Effector memory CD8-positive, alpha-beta T cell (primary cell): Measurements from ENCODE around the gene ZCCHC13.
"Not testable (repeated sequence)": the region's sequence is repeated elsewhere in the genome, so short reads cannot be mapped to it uniquely, and the experiment has no call there.

Experiments
- ATAC-seq: fragments of 150-1000 bp; cut with Tn5 transposase; replicated peaks from 2 replicates; pipeline ENCODE4 v1.10.0; 2021; ENCODE audit warnings: mild to moderate bottlenecking, moderate library complexity
- DNase-seq, 3 experiments: peaks; one replicate each; pipeline ENCODE4 v3.0.0; 2021
- H3K27ac Mint-ChIP-seq, 2 donors: one replicate each; pipeline ENCODE4 v1.8.0; 2022; ENCODE audit warnings: mild to moderate bottlenecking in 2 of 2, mixed read lengths in 2 of 2, moderate library complexity in 2 of 2
- H3K27me3 Mint-ChIP-seq, 2 donors: one replicate each; pipeline ENCODE4 v1.8.0; 2022; ENCODE audit warnings: mixed read lengths in 2 of 2
- H3K36me3 Mint-ChIP-seq: one replicate; pipeline ENCODE4 v1.8.0; 2022; ENCODE audit warnings: mild to moderate bottlenecking, moderate library complexity, mixed read lengths; ENCODE audit not compliant: insufficient read depth
- H3K4me1 Mint-ChIP-seq, 2 donors: one replicate each; pipeline ENCODE4 v1.8.0; 2022; ENCODE audit warnings: low read depth in 2 of 2, mixed read lengths in 2 of 2
- H3K4me3 Mint-ChIP-seq, 2 donors: one replicate each; pipeline ENCODE4 v1.8.0; 2022; ENCODE audit warnings: mild to moderate bottlenecking in 2 of 2, mixed read lengths in 2 of 2, moderate library complexity in 2 of 2
- H3K9me3 Mint-ChIP-seq, 2 donors: one replicate each; pipeline ENCODE4 v1.8.0; 2022; ENCODE audit warnings: mixed read lengths in 2 of 2
- total RNA-seq, 9 experiments: gene quantifications; one replicate each; lab custom pipeline; 2026; lab: John Stamatoyannopoulos, UW

ZCCHC13 gene
- 0 reads per million in 9 experiments for total RNA-seq

DNA sequence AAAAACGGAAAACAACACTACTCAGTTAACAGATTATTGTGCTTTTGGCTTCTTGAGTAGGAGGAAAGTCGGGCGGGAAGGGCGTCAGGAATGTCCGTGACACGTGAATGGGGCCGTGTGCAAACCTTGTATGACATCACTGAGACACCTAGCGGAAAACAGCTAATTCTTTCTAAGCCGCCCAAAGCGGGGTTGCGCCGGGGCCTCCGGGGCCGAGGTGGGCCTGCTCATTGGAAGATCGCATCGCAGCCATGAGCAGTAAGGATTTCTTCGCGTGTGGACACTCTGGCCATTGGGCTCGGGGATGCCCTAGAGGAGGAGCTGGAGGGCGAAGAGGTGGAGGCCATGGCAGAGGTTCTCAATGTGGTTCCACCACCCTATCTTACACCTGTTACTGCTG is at the start of gene ZCCHC13:
TSS of gene ZCCHC13 (plus strand) at position 165 of the 400 bp plus-strand sequence. CDS start at position 252, 87 bp downstream.
- Mint-ChIP-seq H3K27me3 (no peaks in the 10 kb centered on the region), H3K4me1 (no peaks in the 10 kb centered on the region), H3K27ac (no peak within 1 kb of the TSS), H3K36me3 (no peaks in the 10 kb centered on the region), H3K9me3 (no peaks in the 10 kb centered on the region), H3K4me3 (no peak within 1 kb of the TSS)
- DNase-seq (no peak), ATAC-seq (no peak)

DNA sequence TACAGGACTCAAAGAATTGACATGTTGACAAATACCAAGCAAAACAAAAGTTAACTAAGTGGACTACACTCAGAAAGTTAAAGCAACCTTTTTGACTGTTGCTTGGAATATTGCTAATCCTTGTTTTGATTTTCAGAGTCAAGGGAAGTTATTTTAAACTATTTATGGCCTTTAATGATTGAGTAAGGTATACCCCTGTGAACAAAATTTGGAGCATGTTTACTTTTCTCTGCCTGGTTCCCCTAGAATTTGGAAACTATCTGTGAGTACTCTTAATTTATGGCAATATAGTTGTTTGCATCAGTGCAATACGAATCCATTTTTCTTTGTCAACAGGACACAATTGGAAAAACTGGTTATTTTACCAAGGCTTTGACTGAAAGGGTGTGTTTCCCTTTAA is 45.9 kb upstream of the ZCCHC13 start:
- H3K4me1 Mint-ChIP-seq, H3K27me3 Mint-ChIP-seq, H3K9me3 Mint-ChIP-seq, DNase-seq, ATAC-seq, H3K27ac Mint-ChIP-seq, H3K4me3 Mint-ChIP-seq: not testable (repeated sequence)
- H3K36me3 Mint-ChIP-seq: peaks cover 10% of the 10 kb centered on the region

GRCh38 chrX:74259885-74260491 is 44.0 kb upstream of the ZCCHC13 start:
- Mint-ChIP-seq H3K27me3 (no peaks in the 10 kb centered on the region), H3K4me3 (no peak overlapping the region), H3K4me1 (no peaks in the 10 kb centered on the region), H3K27ac (no peak overlapping the region), H3K36me3 (peaks cover 13% of the 10 kb centered on the region), H3K9me3 (no peaks in the 10 kb centered on the region)
- no peak for DNase-seq
- ATAC-seq: no peak

DNA sequence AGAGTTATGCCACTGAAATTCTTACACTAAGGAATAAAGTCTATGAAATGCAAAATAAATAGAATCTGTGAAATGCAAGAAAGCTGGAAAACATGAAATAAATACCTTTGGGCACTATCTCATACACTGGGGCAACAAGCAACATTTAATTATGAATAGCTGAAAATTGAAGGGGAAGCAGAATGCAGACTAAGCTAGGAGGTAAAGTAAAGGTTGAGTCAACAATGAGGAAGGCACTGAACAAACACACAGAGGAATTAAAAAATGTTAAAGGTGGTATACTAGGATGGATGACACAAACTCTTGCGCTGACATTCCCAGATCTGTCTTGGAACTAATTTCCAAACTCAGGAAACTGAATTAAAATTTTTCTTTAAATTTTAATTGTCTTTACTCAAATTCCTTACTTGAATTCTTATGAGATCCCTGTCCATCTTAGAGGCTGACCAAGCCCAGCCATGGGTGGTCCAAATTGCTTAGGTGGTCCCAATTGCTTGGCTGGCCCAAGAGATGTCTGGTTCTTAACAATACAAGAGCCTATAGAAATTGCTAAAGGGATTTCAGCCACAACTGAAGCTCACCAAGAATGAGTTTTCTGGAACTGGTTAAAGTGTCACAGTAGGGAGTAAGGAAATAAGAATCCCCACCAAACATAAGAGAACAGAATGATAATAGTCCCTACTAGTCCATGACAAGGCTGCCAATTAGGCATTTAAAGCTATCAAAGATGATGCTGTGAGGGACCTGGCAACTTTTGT is 41.3 kb upstream of the ZCCHC13 start:
- no peak for ATAC-seq
- H3K36me3 Mint-ChIP-seq: peaks cover 17% of the 10 kb centered on the region
- no peaks in the 10 kb centered on the region for H3K27me3 Mint-ChIP-seq
- H3K4me3 Mint-ChIP-seq: no peak overlapping the region
- no peaks in the 10 kb centered on the region for H3K4me1 Mint-ChIP-seq
- H3K27ac Mint-ChIP-seq: peak overlapping the region in 1 of 2 donors; percentile 73
- no peaks in the 10 kb centered on the region for H3K9me3 Mint-ChIP-seq
- no peak for DNase-seq

GRCh38 chrX:74270393-74270792 is 33.6 kb upstream of the ZCCHC13 start:
- H3K27me3 Mint-ChIP-seq: no peaks in the 10 kb centered on the region
- H3K4me3 Mint-ChIP-seq: no peak overlapping the region
- peaks cover 0 to 24% of the 10 kb centered on the region in 2 donors for H3K4me1 Mint-ChIP-seq
- no peaks in the 10 kb centered on the region for H3K9me3 Mint-ChIP-seq
- ATAC-seq: no peak
- DNase-seq: no peak
- peaks cover 22% of the 10 kb centered on the region for H3K36me3 Mint-ChIP-seq
- no peak overlapping the region for H3K27ac Mint-ChIP-seq

DNA sequence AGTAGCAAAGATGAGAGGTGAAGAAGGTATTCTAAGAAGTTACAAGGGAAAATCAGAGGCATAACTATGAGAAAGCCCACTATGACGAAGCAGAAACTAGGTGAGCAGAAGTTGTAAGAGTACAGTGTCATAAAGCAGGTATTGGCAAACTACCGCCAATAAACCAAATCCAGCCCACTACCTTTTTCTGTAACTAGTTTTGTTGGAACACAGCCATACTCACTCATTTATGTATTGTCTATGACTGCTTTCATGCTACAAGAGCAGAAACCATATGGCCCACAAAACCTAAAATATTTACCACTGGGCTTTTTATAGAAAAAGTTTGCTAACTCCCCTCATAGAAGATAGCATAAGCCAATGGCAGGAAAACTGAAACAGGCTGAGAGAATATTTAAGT is 31.8 kb upstream of the ZCCHC13 start:
- H3K36me3 Mint-ChIP-seq: peaks cover 30% of the 10 kb centered on the region
- no peak overlapping the region for H3K4me3 Mint-ChIP-seq
- ATAC-seq (no peak), DNase-seq (no peak)
- no peaks in the 10 kb centered on the region for H3K9me3 Mint-ChIP-seq
- H3K27ac Mint-ChIP-seq: peak overlapping the region in 1 of 2 donors; percentile 19
- no peaks in the 10 kb centered on the region for H3K27me3 Mint-ChIP-seq
- peaks cover 0 to 24% of the 10 kb centered on the region in 2 donors for H3K4me1 Mint-ChIP-seq

DNA sequence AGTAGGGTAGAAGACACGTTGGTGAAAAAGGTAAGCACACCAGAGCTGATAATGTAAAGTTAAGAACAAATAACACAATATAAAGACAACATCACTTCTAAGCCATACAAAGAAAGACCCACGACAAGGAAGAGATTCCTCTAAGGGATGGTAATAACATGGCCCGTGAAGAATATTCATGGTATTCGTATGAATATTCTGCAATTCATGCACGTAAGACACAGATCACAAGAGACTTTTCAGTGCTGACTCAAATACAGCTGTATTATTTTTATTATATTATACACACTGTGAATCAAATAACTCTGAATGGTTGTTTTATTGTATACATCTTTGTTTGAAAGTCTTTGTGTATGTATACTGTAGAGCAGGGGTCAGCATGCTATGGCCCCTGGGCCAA is 29.5 kb upstream of the ZCCHC13 start:
- Mint-ChIP-seq H3K36me3 (peaks cover 39% of the 10 kb centered on the region), H3K4me1 (peaks cover 0 to 18% of the 10 kb centered on the region in 2 donors), H3K9me3 (no peaks in the 10 kb centered on the region), H3K27me3 (no peaks in the 10 kb centered on the region), H3K4me3 (no peak overlapping the region), H3K27ac (peak overlapping the region in 1 of 2 donors; percentile 28)
- ATAC-seq (no peak), DNase-seq (no peak)

- Mint-ChIP-seq H3K27ac (peak overlapping the region; percentile 38 to 51), H3K36me3 (peaks cover 55% of the 10 kb centered on the region), H3K4me1 (no peaks in the 10 kb centered on the region), H3K9me3 (no peaks in the 10 kb centered on the region), H3K4me3 (no peak overlapping the region), H3K27me3 (no peaks in the 10 kb centered on the region)
- ATAC-seq (no peak), DNase-seq (no peak)
Measured at GRCh38 chrX:74277320-74277719, 26.7 kb upstream of the ZCCHC13 start.

- peak overlapping the region in 1 of 2 donors; percentile 51 for H3K27ac Mint-ChIP-seq
- H3K27me3 Mint-ChIP-seq: no peaks in the 10 kb centered on the region
- peaks cover 55% of the 10 kb centered on the region for H3K36me3 Mint-ChIP-seq
- no peaks in the 10 kb centered on the region for H3K4me1 Mint-ChIP-seq
- DNase-seq: no peak
- ATAC-seq: no peak
- H3K4me3 Mint-ChIP-seq: no peak overlapping the region
- no peaks in the 10 kb centered on the region for H3K9me3 Mint-ChIP-seq
Measured at GRCh38 chrX:74277846-74278245, 26.1 kb upstream of the ZCCHC13 start.

DNA sequence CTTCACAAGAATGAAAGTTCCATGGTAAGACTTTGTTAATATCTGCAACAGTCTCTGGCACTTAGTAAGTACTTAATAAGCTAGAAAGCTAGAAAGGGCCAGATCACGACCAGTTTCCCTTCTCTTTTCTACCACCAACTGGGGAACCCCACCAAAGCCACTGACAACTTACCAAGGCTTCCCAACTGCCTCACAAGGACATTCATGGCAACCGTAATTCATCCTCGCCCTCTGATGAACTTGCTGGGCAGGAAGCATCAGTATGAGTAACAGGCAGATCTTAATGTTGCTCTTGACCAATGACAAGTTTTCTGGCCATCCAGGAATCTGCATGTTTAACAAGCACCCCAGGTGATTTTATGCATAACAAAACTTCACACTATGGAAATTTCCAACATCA is 23.2 kb upstream of the ZCCHC13 start:
- H3K9me3 Mint-ChIP-seq: no peaks in the 10 kb centered on the region

DNA sequence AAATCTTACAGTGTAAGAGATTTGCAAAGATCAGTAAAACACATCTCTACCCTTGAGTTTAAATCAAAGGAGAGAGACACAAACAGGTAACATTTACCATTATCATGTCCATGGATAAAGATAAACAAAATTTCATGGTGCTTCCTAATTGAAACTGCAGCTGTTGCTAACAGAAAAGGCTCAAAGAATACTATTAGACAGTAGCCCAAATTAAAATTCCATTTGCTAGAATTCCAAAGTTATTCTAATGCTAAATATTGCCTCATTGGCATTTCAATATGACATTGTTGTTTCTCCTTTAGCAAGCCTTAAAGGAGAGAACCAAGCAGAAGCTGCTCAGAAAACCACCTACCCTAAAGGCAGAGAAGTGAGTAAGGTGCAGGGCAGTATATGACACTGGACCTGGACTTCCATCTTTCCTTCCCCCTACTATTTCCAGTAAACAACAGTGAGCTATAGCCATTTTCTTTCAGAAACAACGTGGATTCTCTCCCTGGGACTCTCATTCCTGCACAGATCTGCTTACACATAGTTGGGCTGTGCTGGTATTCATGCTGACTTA is 19.5 kb upstream of the ZCCHC13 start:
- no peak for ATAC-seq
- Mint-ChIP-seq H3K36me3 (peaks cover 21% of the 10 kb centered on the region), H3K9me3 (no peaks in the 10 kb centered on the region)

More for the DNA sequence above, 23.2 kb upstream of the ZCCHC13 start:
- peaks cover 0 to 5% of the 10 kb centered on the region in 2 donors for H3K4me1 Mint-ChIP-seq
- H3K4me3 Mint-ChIP-seq: no peak overlapping the region
- ATAC-seq (no peak), DNase-seq (no peak)
- H3K27ac Mint-ChIP-seq: no peak overlapping the region
- peaks cover 42% of the 10 kb centered on the region for H3K36me3 Mint-ChIP-seq
- no peaks in the 10 kb centered on the region for H3K27me3 Mint-ChIP-seq

DNA sequence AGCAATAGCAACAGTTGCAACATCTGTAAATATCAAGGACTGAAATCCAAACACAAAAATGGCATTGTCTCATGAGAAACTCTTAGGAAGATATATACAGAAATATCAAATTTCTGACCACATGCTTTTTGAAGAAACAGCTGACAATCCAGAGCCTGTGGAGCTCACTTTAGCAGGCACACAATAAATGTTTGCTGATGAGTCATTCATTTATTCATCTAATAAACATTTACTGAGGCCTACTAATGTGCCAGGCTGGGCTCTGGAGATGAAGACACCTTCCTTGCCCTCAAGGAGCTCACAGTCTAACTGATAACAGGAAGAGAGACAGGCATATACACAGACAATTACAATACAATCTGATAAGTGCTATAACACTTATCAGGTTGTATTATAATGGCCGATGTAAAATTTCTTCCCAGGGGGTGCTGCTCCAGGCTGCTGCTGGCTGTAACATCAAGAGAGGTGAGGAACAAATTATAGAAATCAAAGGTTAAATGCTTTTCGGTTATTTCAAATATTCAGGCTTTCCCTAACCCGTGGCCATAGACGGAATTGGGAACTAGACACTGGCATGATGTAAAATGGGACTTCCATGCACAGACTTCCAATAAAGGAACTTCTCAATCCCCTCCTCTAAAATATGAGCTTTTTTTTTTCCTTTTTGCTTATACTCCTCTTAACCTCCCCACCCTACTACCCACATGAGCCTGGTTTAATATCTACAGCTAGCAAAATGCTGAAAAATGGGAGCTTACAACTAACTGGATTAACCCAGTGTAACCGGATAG is 16.8 kb upstream of the ZCCHC13 start:
- ATAC-seq (no peak), DNase-seq (no peak)
- Mint-ChIP-seq H3K27me3 (no peaks in the 10 kb centered on the region), H3K9me3 (no peaks in the 10 kb centered on the region), H3K4me3 (no peak overlapping the region), H3K4me1 (peaks cover 9 to 16% of the 10 kb centered on the region in 2 donors), H3K27ac (no peak overlapping the region), H3K36me3 (peaks cover 12% of the 10 kb centered on the region)

More for the DNA sequence above, 19.5 kb upstream of the ZCCHC13 start:
- Mint-ChIP-seq H3K4me1 (peaks cover 9 to 11% of the 10 kb centered on the region in 2 donors), H3K4me3 (no peak overlapping the region), H3K27me3 (no peaks in the 10 kb centered on the region), H3K27ac (no peak overlapping the region)
- DNase-seq: no peak

DNA sequence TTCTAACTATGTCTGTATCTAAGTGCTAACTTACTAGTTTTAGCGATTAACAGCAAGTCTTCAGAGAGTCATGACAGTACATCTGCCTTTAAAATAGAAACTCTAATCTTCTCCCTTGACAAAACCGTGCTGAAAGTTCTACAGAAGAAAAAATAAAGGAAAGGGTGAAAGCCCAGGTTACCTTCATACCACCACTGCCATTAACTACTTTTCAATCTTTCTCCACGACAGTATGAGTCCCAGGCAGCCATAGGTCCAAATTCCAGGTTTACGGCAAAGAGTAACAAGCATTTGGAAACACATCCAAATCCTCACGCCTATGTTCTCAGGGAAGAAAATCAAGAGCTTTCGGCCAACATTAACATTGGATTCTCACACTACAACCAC is 12.4 kb upstream of the ZCCHC13 start:
- H3K36me3 Mint-ChIP-seq: peaks cover 23% of the 10 kb centered on the region
- no peak for ATAC-seq
- H3K4me3 Mint-ChIP-seq: peak overlapping the region; percentile 92 to 98
- no peaks in the 10 kb centered on the region for H3K27me3 Mint-ChIP-seq
- no peaks in the 10 kb centered on the region for H3K9me3 Mint-ChIP-seq
- peaks cover 16% of the 10 kb centered on the region in 2 donors for H3K4me1 Mint-ChIP-seq
- DNase-seq: no peak
- H3K27ac Mint-ChIP-seq: peak overlapping the region; percentile 96 to 97
